ENCODE measurements around the gene SH3D19.

The SH3D19 gene

GRCh38 chr4:151153585-151153984 lies 171.8 kb downstream of the SH3D19 start:
- no peak overlapping the region for H3K4me3 ChIP-seq (ENCODE audit: low read length)
- TF ChIP-seq CTCF (conservative IDR thresholded peaks at IDR 0.05; ENCODE audit: low read depth, low read length), result no peak
- no peak for DNase-seq (ENCODE audit: low read depth)

- no peak overlapping the region for H3K4me3 ChIP-seq (ENCODE audit: low read length)
- no peak for DNase-seq (ENCODE audit: low read depth)
- TF ChIP-seq CTCF (conservative IDR thresholded peaks at IDR 0.05; ENCODE audit: low read depth, low read length), result no peak
Measured at GRCh38 chr4:151152028-151152427, 173.4 kb downstream of the SH3D19 start.

GRCh38 chr4:151150821-151151580 lies 174.4 kb downstream of the SH3D19 start:
- no peak overlapping the region for H3K4me3 ChIP-seq (ENCODE audit: low read length)
- DNase-seq (ENCODE audit: low read depth), result no peak
- TF ChIP-seq CTCF (conservative IDR thresholded peaks at IDR 0.05; ENCODE audit: low read depth, low read length), result no peak

- no peak for TF ChIP-seq CTCF (conservative IDR thresholded peaks at IDR 0.05; ENCODE audit: low read depth, low read length)
- no peak overlapping the region for H3K4me3 ChIP-seq (ENCODE audit: low read length)
- DNase-seq (ENCODE audit: low read depth), result no peak
Measured at GRCh38 chr4:151148261-151148660, 177.1 kb downstream of the SH3D19 start.

GRCh38 chr4:151147000-151147399 lies 178.4 kb downstream of the SH3D19 start:
- no peak for DNase-seq (ENCODE audit: low read depth)
- TF ChIP-seq CTCF (conservative IDR thresholded peaks at IDR 0.05; ENCODE audit: low read depth, low read length), result no peak

GRCh38 chr4:151144329-151145072 lies 180.9 kb downstream of the SH3D19 start:
- no peak overlapping the region for H3K4me3 ChIP-seq (ENCODE audit: low read length)
- no peak for DNase-seq (ENCODE audit: low read depth)
- no peak for TF ChIP-seq CTCF (conservative IDR thresholded peaks at IDR 0.05; ENCODE audit: low read depth, low read length)

More at GRCh38 chr4:151147000-151147399, 178.4 kb downstream of the SH3D19 start:
- no peak overlapping the region for H3K4me3 ChIP-seq (ENCODE audit: low read length)
